ENCODE results near the gene BLOC1S1. TPM values are rescaled to one million over a fixed set of nuclear protein-coding genes. Genes with fewer than 3 reads are reported as not detected.

The BLOC1S1 gene
- total RNA-seq, 1 donor from 2014 or later, result 158 TPM

- no peak for DNase-seq (ENCODE audit: low spot score)
These were observed 21.2 kb upstream of the BLOC1S1 start for GRCh38 chr12:55694651-55695050.

- DNase-seq (ENCODE audit: low spot score), result no peak
These were observed 20.5 kb upstream of the BLOC1S1 start for GRCh38 chr12:55695349-55695748.

DNA sequence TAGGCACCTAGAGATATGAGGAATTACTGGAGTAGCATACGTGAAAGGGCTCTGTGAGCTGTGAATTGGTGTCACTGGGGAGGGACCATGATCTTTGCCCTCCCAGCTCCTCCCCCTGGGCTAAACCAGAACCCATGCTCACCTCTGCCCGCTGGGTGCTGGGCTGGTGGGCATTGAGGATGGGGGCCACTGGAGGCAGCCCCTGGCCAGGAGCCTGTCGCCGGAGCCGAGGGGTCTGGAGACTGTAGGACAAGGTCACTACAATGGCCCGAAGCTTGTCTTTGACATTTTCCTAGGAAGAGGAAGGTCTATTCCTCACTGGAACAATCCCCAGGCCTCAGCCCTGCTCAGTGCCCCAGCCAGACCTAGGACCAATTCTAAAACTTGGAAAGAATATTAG, 19.7 kb upstream of the BLOC1S1 start:
- no peak for DNase-seq (ENCODE audit: low spot score)

- DNase-seq (ENCODE audit: low spot score), result no peak
These were observed 18.9 kb upstream of the BLOC1S1 start for GRCh38 chr12:55696796-55697462.

GRCh38 chr12:55697686-55698085, 18.2 kb upstream of the BLOC1S1 start:
- DNase-seq (ENCODE audit: low spot score), result no peak

- DNase-seq (ENCODE audit: low spot score), result no peak
These were observed 17.4 kb upstream of the BLOC1S1 start for GRCh38 chr12:55698241-55698955.

- no peak for DNase-seq (ENCODE audit: low spot score)
These were observed 16.9 kb upstream of the BLOC1S1 start for GRCh38 chr12:55698965-55699364.

DNA sequence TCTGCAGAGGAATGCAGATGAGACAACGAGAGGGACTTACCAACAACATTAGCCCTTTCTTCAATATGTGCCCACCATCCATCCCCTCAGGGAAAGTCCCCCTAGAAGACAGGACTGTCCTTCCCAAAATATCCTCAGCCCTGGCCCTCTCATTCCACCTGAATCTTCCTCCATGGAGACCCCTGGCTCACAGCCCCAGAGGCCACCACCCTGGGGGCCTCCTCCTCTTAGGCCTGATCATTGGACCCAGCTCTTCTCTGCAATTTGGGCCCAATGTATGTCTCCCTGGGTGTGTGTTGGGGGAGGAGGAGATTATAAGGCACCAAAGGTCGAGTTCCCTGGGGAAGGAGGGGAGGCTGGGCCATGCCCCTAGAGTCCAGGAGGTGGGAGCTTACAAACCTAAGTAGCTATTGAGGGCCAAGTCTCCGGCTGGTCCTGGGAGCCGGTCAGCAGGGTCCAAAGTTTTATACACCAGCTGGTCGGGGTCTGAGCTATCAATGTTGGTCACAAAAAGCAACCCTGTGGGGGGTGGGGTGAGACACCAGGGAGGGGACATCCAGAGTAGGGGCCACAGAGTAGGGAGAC, 16.3 kb upstream of the BLOC1S1 start:
- DNase-seq (ENCODE audit: low spot score), result no peak

DNA sequence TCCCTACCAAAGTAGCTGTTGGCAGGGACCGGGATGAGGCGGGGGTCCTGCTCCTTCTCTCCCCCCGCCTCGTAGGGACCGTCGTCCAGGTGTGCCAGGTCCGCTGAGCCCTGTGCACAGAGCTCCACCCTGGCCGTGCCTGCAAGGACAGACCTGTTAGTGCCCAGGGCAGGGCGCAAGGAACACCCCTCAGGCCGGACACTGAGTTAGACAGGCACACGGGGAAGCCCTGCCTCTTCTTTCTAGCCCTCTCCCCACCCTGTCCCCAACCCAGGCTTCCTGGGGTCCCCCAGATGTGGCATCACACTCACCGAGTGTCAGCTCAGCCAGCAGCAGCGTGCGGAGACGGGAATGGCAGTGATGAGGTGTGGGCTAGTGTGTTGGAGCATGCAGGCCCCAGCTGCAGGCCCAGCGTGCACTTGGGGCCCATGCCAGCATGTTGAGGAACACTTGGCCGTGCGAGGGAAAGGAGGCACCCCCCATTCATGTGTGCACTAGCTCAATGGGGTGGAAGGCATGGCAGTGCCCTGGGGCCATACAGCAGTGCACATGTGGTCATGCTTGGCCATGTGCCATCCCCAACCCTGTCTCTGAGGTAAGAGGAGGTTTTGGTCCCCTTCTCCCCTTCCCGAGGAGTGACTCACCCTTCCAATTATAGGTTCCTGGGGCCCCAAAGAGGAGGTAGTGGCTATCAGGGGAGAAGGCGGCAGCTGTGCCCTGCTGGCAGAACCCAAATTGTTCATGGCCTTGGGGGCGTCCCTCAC, 15.4 kb upstream of the BLOC1S1 start:
- DNase-seq (ENCODE audit: low spot score), result no peak

- no peak for DNase-seq (ENCODE audit: low spot score)
These were observed 13.0 kb upstream of the BLOC1S1 start for GRCh38 chr12:55702861-55703260.

GRCh38 chr12:55703288-55703687, 12.6 kb upstream of the BLOC1S1 start:
- DNase-seq (ENCODE audit: low spot score), result no peak

DNA sequence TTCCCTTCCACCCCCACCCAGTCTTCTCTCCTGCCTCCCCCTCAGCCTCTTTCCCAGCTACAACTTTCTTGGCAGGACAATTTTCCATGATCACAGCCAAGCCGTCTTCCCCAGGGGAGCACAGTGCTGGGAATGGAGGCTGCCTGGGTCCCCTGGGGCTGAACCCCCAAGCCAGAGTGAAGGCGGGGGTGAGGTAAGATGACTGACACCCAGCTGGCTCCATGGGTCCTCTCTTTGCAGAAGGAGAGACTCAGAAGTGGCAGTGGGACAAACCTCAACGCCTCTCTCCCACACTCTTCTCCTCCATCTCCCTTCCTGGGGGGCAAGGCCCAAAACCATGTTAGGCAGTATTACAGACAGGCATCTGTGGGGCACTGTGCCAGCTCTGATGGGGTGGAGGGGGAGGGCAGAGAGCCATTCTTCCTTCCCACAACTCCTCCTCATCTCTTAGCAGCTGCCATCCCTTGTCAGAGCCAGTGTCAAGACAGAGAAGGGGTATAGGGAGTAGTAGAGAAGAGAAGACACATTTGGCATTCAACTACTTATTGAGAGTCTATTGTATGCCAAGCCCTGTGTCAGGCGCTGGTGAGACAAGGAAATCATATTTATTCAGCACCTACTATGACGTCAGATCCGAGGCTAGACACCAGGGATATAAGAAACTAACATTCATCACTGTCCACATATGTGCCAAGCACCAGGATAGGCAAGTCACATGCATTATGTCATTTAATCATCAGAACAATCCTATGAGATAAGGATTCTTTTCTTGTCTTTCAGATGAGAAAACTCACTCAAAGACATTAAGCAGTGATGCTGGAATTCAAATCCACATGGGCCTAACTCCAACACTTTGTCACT, 11.7 kb upstream of the BLOC1S1 start:
- no peak for DNase-seq (ENCODE audit: low spot score)

GRCh38 chr12:55704824-55705718, 10.8 kb upstream of the BLOC1S1 start:
- DNase-seq (ENCODE audit: low spot score), result no peak

GRCh38 chr12:55705782-55706402, 10.0 kb upstream of the BLOC1S1 start:
- DNase-seq (ENCODE audit: low spot score), result no peak

- no peak for DNase-seq (ENCODE audit: low spot score)
These were observed 9.2 kb upstream of the BLOC1S1 start for GRCh38 chr12:55706568-55707218.

DNA sequence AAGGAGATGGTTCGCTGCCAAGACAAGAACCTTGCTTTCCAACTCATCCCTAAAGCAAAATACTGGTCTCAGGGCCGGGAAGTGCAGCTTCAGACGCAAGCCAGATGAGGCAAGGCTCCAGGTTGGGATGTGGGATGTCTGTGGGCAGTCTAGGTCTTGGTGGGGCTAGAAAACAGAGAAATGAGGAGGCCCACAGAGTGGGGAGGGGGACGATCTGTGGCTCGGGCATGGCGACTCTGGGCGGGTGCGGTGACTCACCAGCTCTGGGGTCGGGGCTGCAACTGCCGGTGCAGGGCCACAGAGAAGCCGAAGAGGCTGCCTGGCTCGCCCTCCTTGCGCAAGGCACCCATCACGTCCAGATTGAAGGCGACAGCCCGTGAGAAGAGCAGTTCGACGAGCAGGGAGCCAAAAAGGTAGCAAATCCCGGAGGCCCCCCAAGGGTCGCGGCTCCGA, 8.6 kb upstream of the BLOC1S1 start:
- DNase-seq (ENCODE audit: low spot score), result no peak

DNA sequence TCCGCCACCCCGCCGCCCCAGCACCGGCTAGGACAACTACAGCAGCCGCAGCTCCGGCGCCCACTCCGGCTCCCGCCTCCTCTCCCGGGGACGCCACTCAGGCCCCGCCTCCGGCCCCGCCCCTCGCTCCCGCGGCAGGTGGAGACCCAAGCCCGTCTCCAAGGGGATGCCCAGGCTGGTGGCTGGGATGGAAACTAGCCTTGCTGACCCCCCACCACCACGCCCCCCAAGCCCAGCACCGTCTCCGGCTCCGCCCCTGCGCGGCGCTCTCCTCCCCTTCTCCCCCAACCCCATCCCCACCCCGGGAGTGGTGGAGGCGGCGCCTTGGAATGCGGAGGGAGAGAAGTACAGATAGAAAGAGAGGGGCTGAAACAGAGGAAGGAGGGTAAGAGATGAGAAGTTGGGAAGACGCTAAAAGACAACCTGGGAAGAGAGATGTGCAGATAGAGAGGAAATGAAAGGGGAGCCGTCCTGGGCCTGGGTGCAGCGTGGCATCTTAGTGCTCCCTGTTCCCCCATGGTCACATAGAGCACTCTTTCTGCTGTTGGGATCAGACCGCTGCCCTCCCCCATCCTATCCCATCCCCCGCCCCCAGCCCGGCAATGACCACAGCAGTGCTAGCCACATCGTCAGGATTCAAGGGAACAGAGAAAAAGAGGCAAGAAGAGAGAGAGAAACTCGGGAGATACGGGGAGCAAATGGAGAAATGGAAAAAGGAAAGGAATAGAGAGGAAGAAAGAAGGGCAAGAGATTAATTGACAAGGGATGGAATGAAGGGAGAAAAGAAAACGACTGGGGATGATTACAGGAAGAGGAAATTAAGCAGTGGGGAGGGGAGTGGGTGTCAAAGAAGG, 7.8 kb upstream of the BLOC1S1 start, which contains the start of gene ITGA7:
ITGA7 (minus strand) TSS at position 64 of the 854 bp plus-strand sequence. CDS start 222 bp downstream, outside the sequence.
- DNase-seq (ENCODE audit: low spot score), result peak; percentile 50

DNA sequence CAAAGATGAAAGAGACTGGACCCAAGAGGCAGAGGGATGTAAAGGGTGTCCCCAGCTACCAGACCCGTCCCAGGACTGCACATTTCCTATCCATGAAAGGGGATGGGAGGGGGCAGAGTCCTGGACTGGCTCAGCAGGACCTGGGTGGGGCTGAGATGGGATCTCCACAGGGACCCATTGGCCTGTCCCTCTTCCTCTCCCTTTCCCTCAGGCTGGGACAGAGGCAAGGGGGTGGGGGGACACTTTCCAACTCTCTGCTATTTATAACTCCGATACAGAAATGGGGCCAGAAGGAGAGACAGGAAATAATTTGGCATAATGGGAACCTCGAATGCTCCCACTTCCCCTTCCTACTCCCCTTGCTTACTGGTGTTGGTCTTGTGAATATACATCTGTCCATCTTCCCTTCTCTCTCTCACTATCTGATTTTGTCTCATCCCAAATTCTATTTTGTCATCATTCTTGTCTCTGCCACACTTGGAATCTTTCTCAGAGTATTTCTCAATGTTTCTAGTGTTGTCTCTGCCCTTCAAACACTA, 7.1 kb upstream of the BLOC1S1 start:
- DNase-seq (ENCODE audit: low spot score), result no peak

All from mucosa of gallbladder (tissue), 1 donor.